OCI-LY1 (cell line): ENCODE measurements around the gene CLDN34.

ENCODE experiments used
- EZH2 ChIP-seq: fragments of 200-600 bp; sonication (generic), shearing (Covaris generic); IDR thresholded peaks from 2 replicates; pipeline ENCODE4 v1.8.0; 2017; ENCODE audit warnings: borderline replicate concordance, mixed run types, mild to moderate bottlenecking, antibody characterized with exemption, low read length, moderate library complexity, mixed read lengths
- TF ChIP-seq, protein P1 (sequence below): fragments of 200-600 bp; sonication (generic), shearing (Covaris generic); IDR thresholded peaks from 2 replicates; pipeline ENCODE4 v1.5.1; 2017; ENCODE audit warnings: mild to moderate bottlenecking, antibody characterized with exemption, low read length, moderate library complexity, mixed read lengths

DNA sequence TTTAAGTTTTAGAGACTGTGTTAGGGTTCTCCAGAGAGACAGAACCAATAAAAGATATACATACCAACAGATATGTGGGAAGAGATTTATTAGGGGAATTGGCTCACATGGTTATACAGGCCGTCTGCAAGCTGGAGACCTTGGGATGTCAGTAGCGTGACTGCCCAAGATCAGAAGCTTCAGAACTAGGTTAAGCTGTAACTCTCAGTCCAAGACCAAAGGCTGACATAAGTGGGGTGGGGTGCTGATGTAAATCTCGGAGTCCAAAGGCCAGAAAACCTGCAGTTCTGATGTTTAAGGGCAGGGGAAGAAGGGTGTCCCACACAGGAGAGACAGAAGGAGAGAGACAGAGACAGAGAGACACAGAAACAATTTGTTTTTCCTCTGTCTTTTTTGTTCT lies 10.5 kb downstream of the CLDN34 start:
- TF ChIP-seq, protein P1, sequence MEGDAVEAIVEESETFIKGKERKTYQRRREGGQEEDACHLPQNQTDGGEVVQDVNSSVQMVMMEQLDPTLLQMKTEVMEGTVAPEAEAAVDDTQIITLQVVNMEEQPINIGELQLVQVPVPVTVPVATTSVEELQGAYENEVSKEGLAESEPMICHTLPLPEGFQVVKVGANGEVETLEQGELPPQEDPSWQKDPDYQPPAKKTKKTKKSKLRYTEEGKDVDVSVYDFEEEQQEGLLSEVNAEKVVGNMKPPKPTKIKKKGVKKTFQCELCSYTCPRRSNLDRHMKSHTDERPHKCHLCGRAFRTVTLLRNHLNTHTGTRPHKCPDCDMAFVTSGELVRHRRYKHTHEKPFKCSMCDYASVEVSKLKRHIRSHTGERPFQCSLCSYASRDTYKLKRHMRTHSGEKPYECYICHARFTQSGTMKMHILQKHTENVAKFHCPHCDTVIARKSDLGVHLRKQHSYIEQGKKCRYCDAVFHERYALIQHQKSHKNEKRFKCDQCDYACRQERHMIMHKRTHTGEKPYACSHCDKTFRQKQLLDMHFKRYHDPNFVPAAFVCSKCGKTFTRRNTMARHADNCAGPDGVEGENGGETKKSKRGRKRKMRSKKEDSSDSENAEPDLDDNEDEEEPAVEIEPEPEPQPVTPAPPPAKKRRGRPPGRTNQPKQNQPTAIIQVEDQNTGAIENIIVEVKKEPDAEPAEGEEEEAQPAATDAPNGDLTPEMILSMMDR, result no peak
- no peak for TF ChIP-seq EZH2
